A673 (cell line): Measurements from ENCODE around the gene MMP14. TPM values are rescaled to one million over a fixed set of nuclear protein-coding genes. Genes with fewer than 3 reads are reported as not detected.
"Not testable (repeated sequence)": the region's sequence is repeated elsewhere in the genome, so short reads cannot be mapped to it uniquely, and the experiment has no call there.

Experiments
- BruUV-seq: library from RNA; stranded (reverse); fragments of 400-500 nt; replicated peaks from 2 replicates; lab custom pipeline; 2021; lab: Mats Ljungman, UMichigan
- CTCF ChIA-PET: fragments of 300-600 bp; sonication (Branson Sonifier 250); formaldehyde crosslinking; loops from one replicate; lab custom pipeline; 2022; ENCODE audit warnings: antibody characterized with exemption; lab: Charles Lee
- POLR2A ChIA-PET: fragments of 300-600 bp; sonication (Branson Sonifier 250); formaldehyde crosslinking; loops from one replicate; lab custom pipeline; 2022; ENCODE audit warnings: antibody characterized with exemption; ENCODE audit not compliant: low non-redundant PET; lab: Charles Lee
- DNase-seq: peaks from one replicate; pipeline ENCODE4 v3.0.0-alpha.2; 2015; ENCODE audit warnings: low spot score
- H3K27ac ChIP-seq: fragments of 200-600 bp; sonication (generic); 2 replicates; pipeline ENCODE4 v1.5.1; 2016; ENCODE audit warnings: mixed run types, low read depth, mild to moderate bottlenecking, mixed read lengths, antibody characterized with exemption, low read length; ENCODE audit not compliant: poor library complexity, severe bottlenecking
- H3K27me3 ChIP-seq: fragments of 200-600 bp; sonication (generic); replicated peaks from 2 replicates; pipeline ENCODE4 v1.6.1; 2017; ENCODE audit warnings: mixed run types, low read depth, mild to moderate bottlenecking, mixed read lengths, antibody characterized with exemption, low read length; ENCODE audit not compliant: insufficient read depth, poor library complexity
- H3K36me3 ChIP-seq: fragments of 200-600 bp; sonication (generic); 2 replicates; pipeline ENCODE4 v1.6.1; 2016; ENCODE audit warnings: mixed run types, mild to moderate bottlenecking, mixed read lengths, antibody characterized with exemption, low read length; ENCODE audit not compliant: insufficient read depth, poor library complexity, severe bottlenecking
- H3K4me1 ChIP-seq: fragments of 200-600 bp; sonication (generic); 2 replicates; pipeline ENCODE4 v1.6.1; 2017; ENCODE audit warnings: mixed run types, mild to moderate bottlenecking, mixed read lengths, antibody characterized with exemption, low read length; ENCODE audit not compliant: insufficient read depth, poor library complexity, severe bottlenecking
- H3K4me3 ChIP-seq: fragments of 200-600 bp; sonication (generic); 2 replicates; pipeline ENCODE4 v1.5.1; 2016; ENCODE audit warnings: low read depth, mixed run types, mild to moderate bottlenecking, mixed read lengths, low read length; ENCODE audit not compliant: poor library complexity, severe bottlenecking
- H3K9me3 ChIP-seq: fragments of 200-600 bp; sonication (generic); 2 replicates; pipeline ENCODE4 v1.6.1; 2016; ENCODE audit warnings: mixed run types, low read depth, mild to moderate bottlenecking, mixed read lengths, antibody characterized with exemption, low read length; ENCODE audit not compliant: poor library complexity, severe bottlenecking
- EZH2 ChIP-seq: fragments of 200-600 bp; sonication (generic); IDR thresholded peaks from 2 replicates; pipeline ENCODE4 v1.6.1; 2017; ENCODE audit warnings: borderline replicate concordance, low read depth, mild to moderate bottlenecking, mixed read lengths, antibody characterized with exemption, low read length; ENCODE audit not compliant: poor library complexity, severe bottlenecking
- intact Hi-C: fragments of 100-400 bp; cut with micrococcal nuclease; formaldehyde crosslinking; loops from one replicate; pipeline ENCODE4 v1.10.0; 2022; ENCODE audit not compliant: unreplicated experiment
- total RNA-seq: library from RNA; stranded (reverse); gene quantifications from 2 replicates; pipeline ENCODE4 v1.2.3, GENCODE V29; 2021
- TF ChIP-seq, protein P1 (sequence below): fragments of 300-800, 200-600 bp; sonication (generic); conservative IDR thresholded peaks from 2 replicates; pipeline ENCODE4 v1.5.1; 2017; ENCODE audit warnings: low read depth, mild to moderate bottlenecking, antibody characterized with exemption, low read length, moderate library complexity, mixed read lengths

The MMP14 gene
- total RNA-seq, 1 experiment from 2014 or later, result 91.3 TPM

DNA sequence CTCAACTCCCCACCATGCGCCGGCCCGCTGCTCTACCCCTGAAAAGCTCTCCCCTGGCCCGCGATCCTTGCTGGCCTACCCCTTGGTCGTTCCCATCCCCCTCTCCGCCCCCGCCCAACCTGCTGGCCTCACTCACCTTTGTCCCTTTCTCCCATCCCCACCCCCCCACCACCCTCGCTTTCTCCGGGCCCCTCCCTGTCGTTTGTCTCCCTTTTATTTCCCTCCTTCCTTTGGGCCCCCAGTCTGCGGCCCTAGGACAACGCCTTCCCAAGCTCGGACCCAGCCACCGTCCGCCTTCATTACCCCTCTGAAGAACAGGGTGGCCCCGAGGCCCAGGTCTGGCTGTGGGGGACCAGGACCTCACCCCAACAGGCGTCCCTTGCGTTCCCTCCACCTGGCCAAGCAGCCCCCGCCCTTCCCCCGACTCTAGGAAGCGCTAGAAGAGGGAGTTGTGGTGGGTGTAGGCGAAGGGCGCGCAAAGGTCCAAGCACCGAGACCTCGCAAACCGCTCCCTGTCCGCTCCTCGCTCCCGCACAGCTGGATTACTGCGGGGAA, 14.3 kb upstream of the MMP14 start:
- TF ChIP-seq, protein P1, sequence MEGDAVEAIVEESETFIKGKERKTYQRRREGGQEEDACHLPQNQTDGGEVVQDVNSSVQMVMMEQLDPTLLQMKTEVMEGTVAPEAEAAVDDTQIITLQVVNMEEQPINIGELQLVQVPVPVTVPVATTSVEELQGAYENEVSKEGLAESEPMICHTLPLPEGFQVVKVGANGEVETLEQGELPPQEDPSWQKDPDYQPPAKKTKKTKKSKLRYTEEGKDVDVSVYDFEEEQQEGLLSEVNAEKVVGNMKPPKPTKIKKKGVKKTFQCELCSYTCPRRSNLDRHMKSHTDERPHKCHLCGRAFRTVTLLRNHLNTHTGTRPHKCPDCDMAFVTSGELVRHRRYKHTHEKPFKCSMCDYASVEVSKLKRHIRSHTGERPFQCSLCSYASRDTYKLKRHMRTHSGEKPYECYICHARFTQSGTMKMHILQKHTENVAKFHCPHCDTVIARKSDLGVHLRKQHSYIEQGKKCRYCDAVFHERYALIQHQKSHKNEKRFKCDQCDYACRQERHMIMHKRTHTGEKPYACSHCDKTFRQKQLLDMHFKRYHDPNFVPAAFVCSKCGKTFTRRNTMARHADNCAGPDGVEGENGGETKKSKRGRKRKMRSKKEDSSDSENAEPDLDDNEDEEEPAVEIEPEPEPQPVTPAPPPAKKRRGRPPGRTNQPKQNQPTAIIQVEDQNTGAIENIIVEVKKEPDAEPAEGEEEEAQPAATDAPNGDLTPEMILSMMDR, result no peak
- no peak for TF ChIP-seq EZH2
- Histone ChIP-seq H3K9me3 (no peaks in the 10 kb centered on the region), H3K27me3 (no peaks in the 10 kb centered on the region), H3K36me3 (no peaks in the 10 kb centered on the region), H3K27ac (peak overlapping the region; percentile 8), H3K4me3 (no peak overlapping the region), H3K4me1 (peaks cover 25% of the 10 kb centered on the region)
- intact Hi-C loops, result loop anchor here (5.0 kb wide), 2 partner anchors 80 to 160 kb away; partner anchors contain the start of gene AJUBA
- DNase-seq, result no peak
- BruUV-seq, result no TSS peak
- ChIA-PET CTCF (interaction anchor here (0.6 to 1.9 kb wide), 8 partner anchors 15 to 251 kb away, joined by 3 to 38 read pairs (median 8); partner anchors contain the start of genes AJUBA and MMP14), POLR2A (no interaction called here)

DNA sequence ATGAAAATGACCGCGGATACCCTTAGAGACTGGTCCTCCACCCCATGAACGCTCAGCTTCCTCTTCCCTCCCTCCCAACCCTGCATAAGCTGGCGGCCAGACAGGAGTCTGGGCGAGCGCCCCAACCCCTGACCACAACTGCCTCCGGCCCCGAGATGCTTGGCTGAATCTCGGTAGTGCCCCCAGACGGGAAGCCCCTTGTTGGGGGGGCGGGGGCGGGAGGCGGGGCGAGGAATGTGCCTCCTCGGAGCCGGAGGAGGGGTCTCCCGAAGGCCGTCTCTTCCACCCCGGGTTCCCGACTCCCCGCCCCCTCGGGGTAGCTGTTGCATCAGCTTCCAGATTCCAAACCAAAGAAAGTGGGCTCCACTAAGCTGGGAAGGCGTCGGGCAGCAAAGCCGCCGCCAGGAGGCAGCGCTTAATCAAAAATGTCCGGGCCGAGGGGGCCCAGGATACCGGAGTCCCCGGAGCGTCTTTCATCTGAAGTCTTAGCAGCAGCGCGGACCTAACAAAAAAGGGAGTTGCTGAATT, 13.8 kb upstream of the MMP14 start:
- H3K27me3 ChIP-seq, result no peaks in the 10 kb centered on the region
- H3K27ac ChIP-seq, result peak overlapping the region; percentile 8
- H3K9me3 ChIP-seq, result no peaks in the 10 kb centered on the region
- peak; percentile 93 for DNase-seq
- no peaks in the 10 kb centered on the region for H3K36me3 ChIP-seq
- ChIA-PET CTCF (interaction anchor here (0.6 to 1.9 kb wide), 10 partner anchors 14 to 252 kb away, joined by 3 to 38 read pairs (median 6); partner anchors contain the start of genes AJUBA, MMP14 and PRMT5), POLR2A (interaction anchor here (0.6 to 1.0 kb wide), 2 partner anchors 61 to 252 kb away, joined by 3 to 4 read pairs; no protein-coding TSS in a partner anchor)
- H3K4me1 ChIP-seq, result peaks cover 25% of the 10 kb centered on the region
- no TSS peak for BruUV-seq
- H3K4me3 ChIP-seq, result peak overlapping the region; percentile 29
- TF ChIP-seq EZH2, result no peak
- TF ChIP-seq, protein P1, result peak; percentile 93
- intact Hi-C loops, result loop anchor here (1.0 to 5.0 kb wide), 3 partner anchors 31 to 160 kb away; partner anchors contain the start of gene AJUBA

DNA sequence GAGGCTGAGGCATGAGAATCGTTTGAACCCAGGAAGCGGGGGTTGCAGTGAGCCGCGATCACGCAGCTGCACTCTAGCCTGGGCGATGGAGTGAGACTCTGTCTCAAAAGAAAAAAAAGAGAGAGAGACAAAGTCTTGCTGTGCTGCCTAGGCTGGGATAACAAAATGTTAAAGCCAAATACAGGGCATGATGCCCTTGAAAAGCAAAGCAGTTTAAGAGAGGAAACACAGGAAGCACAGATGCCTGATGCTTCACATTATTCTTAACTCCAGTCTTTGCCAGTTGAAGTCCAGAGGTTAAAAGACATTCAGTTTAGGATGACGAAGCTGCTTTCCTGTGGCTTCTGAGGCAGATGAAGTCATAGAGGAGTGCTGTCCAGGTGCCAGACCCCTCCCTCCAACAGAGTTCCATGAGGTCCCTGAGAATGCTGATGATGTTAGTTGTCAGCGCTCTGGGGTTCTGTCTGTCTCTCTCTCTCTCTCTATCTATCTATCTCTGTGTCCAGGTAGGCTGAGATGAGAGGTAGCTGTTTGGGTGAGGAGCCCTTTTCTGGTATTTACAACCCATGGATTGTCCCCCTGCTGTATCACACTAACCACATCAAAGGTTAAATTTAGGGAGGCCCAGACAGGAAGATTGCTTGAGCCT, 11.6 kb upstream of the MMP14 start:
- CTCF ChIA-PET, result no interaction called here
- Histone ChIP-seq H3K27me3 (no peaks in the 10 kb centered on the region), H3K4me1 (peaks cover 21% of the 10 kb centered on the region), H3K4me3 (no peak overlapping the region), H3K36me3 (no peaks in the 10 kb centered on the region), H3K9me3 (no peaks in the 10 kb centered on the region), H3K27ac (no peak overlapping the region)
- intact Hi-C loops, result loop anchor here (5.0 kb wide), 2 partner anchors 77 to 157 kb away; partner anchors contain the start of gene AJUBA
- no peak for DNase-seq
- POLR2A ChIA-PET, result no interaction called here
- TF ChIP-seq, protein P1, result no peak
- TF ChIP-seq EZH2, result no peak
- no TSS peak for BruUV-seq

DNA sequence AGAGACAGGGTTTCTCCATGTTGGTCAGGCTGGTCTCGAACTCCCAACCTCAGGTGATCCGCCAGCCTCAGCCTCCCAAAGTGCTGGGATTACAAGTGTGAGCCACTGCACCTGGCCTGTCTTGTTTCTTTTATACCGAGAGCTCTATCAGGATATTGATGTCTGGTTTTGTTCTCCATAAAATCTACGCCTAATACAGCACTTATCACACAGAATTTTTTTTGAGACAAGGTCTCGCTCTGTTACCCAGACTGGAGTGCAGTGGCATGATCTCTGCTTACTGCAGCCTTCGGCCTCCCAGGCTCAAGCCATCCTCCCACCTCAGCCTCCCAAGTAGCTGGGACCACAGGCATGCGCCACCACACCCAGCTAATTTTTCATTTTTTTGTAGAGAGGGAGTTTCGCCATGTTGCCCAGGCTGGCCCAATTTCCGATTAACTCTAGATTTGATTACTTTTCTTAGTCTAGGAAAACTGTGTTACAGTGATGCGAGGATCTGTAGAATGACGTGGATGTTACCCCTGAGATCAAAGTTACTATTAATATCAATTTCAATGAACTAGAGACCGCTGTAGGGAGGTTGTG, 7.2 kb upstream of the MMP14 start:
- intact Hi-C loops, DNase-seq, H3K9me3 ChIP-seq, H3K27me3 ChIP-seq, POLR2A ChIA-PET: not testable (repeated sequence)
- peak overlapping the region; percentile 85 for H3K27ac ChIP-seq
- BruUV-seq, result TSS peak; percentile 60
- CTCF ChIA-PET, result interaction anchor here (0.6 to 1.9 kb wide), 2 partner anchors 10 to 24 kb away, joined by 4 to 5 read pairs; no protein-coding TSS in a partner anchor
- H3K4me3 ChIP-seq, result peak overlapping the region; percentile 91
- H3K36me3 ChIP-seq, result peaks cover 22% of the 10 kb centered on the region
- peaks cover 11% of the 10 kb centered on the region for H3K4me1 ChIP-seq
